Hippocampal formation (tissue), 2 donors: ENCODE results near the gene CASP1.
A peak's percentile ranks its signal among the peaks of the same experiment; 100 is the strongest.
"Not testable (repeated sequence)": the region's sequence is repeated elsewhere in the genome, so short reads cannot be mapped to it uniquely, and the experiment has no call there.

ENCODE experiments used
- DNase-seq, 2 donors: peaks; one replicate each; lab custom pipeline; 2025; lab: John Stamatoyannopoulos, UW

Gene CASP1

GRCh38 chr11:105045676-105046296, 10.8 kb upstream of the CASP1 start:
- DNase-seq: no peak

- not testable (repeated sequence) for DNase-seq
Measured at GRCh38 chr11:105044557-105045524, 9.9 kb upstream of the CASP1 start, which contains the start of gene CARD16. Gene CARD16 (minus strand): TSS chr11:105045335. CDS start chr11:105045297, 38 bp downstream.

GRCh38 chr11:105042178-105042577, 7.2 kb upstream of the CASP1 start:
- DNase-seq: no peak

- DNase-seq: no peak
Measured at GRCh38 chr11:105040703-105041102, 5.8 kb upstream of the CASP1 start.

- DNase-seq: not testable (repeated sequence)
Measured at GRCh38 chr11:105034388-105034787, 556 bp downstream of the CASP1 start.

- DNase-seq: no peak
Measured at GRCh38 chr11:105033781-105034180, 1.2 kb downstream of the CASP1 start.

- no peak for DNase-seq
Measured at GRCh38 chr11:105033343-105033742, 1.6 kb downstream of the CASP1 start.

- no peak for DNase-seq
Measured at GRCh38 chr11:105032495-105032894, 2.4 kb downstream of the CASP1 start.

- DNase-seq: no peak
Measured at GRCh38 chr11:105027678-105028077, 7.3 kb downstream of the CASP1 start.

- DNase-seq: no peak
Measured at GRCh38 chr11:105024394-105024793, 10.6 kb downstream of the CASP1 start.

- peak in 1 of 2 donors; percentile 19 for DNase-seq
Measured at GRCh38 chr11:105023003-105023402, 11.9 kb downstream of the CASP1 start, which contains the start of gene CASP5. Gene CASP5 (minus strand): TSS chr11:105023168. CDS start chr11:105023136, 32 bp downstream.

- no peak for DNase-seq
Measured at GRCh38 chr11:105022527-105022926, 12.4 kb downstream of the CASP1 start.

- no peak for DNase-seq
Measured at GRCh38 chr11:105007463-105007862, 27.5 kb downstream of the CASP1 start.

GRCh38 chr11:105005451-105005845, 29.5 kb downstream of the CASP1 start:
- DNase-seq: no peak

GRCh38 chr11:105004021-105004420, 30.9 kb downstream of the CASP1 start:
- no peak for DNase-seq

GRCh38 chr11:105003151-105003550, 31.8 kb downstream of the CASP1 start:
- DNase-seq: no peak

- peak in 1 of 2 donors; percentile 1 for DNase-seq
Measured at GRCh38 chr11:105000797-105001196, 34.1 kb downstream of the CASP1 start.

GRCh38 chr11:105000167-105000566, 34.8 kb downstream of the CASP1 start:
- DNase-seq: no peak

GRCh38 chr11:104999721-105000120, 35.2 kb downstream of the CASP1 start:
- no peak for DNase-seq

GRCh38 chr11:104997288-104997687, 37.7 kb downstream of the CASP1 start:
- no peak for DNase-seq

GRCh38 chr11:104995001-104995408, 39.9 kb downstream of the CASP1 start:
- no peak for DNase-seq

- DNase-seq: no peak
Measured at GRCh38 chr11:104992781-104993180, 42.2 kb downstream of the CASP1 start.

GRCh38 chr11:104991994-104992393, 43.0 kb downstream of the CASP1 start:
- no peak for DNase-seq
